GM21717 (cell line): ENCODE results near the gene KLC4.
"Not testable (repeated sequence)": the region's sequence is repeated elsewhere in the genome, so short reads cannot be mapped to it uniquely, and the experiment has no call there.

ENCODE experiments used
- ATAC-seq: cut with Tn5 transposase; IDR thresholded peaks from one replicate; pipeline ENCODE4 v1.9.1; 2021; ENCODE audit warnings: mild to moderate bottlenecking, moderate library complexity; ENCODE audit not compliant: unreplicated experiment

KLC4 gene

DNA sequence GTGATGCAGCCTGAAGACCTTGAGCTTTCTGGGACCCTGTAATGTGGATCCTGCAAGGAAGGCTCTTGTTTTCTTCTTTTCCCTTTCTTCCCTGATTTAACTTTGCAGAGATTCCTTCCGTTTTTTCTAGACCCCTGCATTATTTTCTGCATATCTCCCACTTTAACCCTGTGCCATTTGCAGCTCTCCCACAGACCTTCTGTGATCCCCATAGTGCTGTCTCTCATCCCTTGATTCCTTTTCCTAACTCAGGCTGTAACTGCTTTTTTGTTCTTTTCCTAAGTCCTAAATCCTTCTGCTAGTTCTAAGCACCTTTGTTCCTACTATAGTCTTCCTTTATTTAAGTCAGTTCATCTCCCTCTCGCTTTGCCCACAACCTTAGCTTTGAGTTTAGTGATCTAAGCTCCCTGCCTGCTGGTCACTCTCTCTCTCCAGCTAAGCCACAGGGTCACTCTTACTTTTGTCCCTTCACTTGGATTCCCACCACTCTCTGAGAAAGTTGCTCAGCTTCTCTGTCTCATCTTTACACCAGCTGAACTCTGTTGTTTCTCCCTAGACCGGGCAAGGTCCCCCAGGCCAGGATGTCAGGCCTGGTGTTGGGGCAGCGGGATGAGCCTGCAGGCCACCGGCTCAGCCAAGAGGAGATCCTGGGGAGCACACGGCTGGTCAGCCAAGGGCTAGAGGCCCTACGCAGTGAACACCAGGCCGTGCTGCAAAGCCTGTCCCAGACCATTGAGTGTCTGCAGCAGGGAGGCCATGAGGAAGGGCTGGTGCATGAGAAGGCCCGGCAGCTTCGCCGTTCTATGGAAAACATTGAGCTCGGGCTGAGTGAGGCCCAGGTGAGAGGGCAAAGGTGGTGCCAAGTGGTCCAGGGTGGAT lies 1.6 kb downstream of the KLC4 start:
- ATAC-seq, result no peak

DNA sequence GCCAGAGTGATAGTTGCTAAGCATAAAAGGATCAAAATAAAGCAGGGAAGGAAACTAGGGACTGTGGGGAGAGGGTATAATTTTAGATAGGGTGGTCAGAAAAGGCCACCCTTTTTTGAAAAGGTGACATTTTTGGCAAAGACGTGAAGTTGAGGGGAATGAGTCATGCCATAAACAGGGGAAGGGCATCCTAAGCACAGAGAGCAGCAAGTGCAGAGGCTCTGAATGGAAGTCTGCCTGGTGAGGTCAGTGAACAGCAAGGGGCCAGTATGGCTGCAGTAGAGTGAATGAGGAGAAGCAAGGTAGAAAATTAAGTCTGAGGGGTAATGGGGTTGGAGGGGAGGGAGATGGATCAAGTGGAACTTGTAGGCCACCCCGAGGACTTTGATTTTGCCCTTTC lies 2.4 kb downstream of the KLC4 start:
- ATAC-seq, result no peak

DNA sequence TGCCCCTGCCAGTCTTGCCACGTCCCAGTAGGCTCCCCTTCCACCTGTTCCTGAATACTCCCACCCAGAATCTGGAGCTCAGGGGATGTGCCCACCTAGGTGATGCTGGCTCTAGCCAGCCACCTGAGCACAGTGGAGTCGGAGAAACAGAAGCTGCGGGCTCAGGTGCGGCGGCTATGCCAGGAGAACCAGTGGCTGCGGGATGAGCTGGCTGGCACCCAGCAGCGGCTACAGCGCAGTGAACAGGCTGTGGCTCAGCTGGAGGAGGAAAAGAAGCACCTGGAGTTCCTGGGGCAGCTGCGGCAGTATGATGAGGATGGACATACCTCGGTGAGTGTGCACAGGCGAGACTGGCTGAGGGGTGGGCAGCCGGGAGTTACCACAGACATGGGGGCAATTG lies 3.4 kb downstream of the KLC4 start:
- no peak for ATAC-seq

DNA sequence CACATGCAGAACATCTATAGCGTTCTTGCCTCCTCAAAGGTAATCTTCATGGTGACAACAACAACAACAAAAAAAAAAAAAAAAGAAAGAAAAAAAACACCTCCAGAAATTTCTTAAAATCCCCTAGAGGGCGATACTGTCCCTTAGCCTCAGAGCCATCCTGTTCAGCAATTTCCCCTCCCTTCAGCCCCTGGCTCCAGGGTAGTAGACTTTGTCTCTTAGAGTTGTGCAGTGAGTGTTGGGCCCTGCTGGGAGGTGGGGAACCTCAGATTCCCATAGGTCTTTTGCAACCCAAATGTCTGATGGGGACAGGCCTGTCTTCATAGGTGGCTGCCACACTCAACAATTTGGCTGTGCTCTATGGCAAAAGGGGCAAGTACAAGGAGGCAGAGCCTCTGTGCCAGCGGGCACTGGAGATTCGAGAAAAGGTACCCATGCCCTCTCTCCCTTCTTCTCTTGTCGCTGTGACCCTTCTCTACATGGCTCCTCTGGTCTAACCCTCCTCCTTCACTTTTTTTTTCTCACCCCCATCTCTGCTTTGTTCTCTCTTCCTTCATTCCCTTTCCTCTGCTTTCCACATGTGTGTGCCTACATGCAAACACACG lies 10.7 kb downstream of the KLC4 start:
- no peak for ATAC-seq

DNA sequence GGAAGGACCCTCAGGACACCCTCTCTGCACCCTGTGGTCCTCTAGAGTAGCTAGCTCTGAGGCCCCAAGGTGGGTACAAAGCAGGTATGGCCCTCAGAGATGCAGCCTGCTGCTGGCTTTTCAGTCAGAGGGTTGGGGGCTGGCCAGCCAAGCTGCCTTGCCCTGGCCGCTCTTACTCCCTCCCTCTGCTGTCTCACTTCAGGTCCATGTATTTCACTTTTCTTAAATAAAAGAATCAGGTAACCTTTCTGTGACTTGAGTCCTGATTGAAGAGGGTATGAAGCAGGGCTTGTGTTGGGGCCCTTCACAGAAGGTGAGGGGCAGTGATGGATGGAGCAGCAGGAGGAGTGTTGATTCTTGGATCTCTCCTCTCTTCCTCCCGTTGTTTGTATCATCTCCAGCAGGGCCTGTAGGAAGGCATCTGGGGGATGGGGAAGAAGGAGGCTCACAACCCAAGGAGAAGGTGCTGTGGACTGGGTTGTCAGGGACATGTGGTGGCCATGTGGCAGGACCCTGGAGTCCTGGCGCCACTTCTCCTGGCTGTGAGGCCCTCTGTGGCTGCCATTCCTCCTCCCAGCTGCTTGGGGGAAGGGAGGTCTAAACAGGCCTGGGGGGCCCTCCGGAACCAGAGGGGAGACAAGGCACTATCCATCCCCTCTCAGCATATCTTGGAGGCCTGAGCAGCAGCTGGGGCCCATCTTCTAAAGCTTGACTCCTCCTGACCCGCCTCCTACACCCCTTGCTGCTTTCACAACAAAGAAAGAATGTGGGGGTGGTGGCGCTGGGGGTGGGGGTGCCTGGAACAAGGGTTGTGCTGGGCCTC lies 15.6 kb downstream of the KLC4 start:
- ATAC-seq, result no peak

DNA sequence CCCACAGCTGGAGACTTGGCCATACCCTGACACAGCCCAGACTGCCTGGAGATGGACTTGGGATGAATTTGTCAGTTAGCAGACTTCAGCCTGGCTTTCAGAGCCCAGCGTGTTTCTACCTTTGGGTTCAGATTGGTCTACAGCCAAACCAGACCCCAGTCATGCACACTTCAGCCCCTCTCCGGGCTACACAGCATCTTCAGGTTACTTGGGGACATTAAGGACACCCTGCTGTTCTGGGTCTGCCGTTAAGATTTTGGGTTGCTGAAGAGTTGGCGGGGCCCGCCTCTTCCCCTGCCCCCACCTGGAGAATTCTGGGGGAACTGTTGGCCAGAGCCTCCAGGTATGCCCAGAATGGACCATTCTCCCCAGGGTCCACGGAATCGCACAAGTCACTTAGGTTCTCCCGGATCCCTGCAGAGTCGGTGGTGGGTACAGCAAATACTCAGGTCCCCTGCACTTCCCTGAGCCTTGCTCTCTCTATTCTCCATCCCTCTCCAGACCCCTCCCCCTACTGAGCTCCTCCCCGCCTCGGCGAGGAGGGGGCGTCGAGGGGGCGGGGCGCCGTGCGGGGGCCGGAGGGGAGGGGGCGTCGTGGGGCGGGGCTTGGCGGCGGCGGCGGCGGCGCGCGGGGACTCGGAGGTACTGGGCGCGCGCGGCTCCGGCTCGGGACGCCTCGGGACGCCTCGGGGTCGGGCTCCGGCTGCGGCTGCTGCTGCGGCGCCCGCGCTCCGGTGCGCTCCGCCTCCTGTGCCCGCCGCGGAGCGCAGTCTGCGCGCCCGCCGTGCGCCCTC lies 16.4 kb downstream of the KLC4 start, which contains the start of gene PTK7:
Gene PTK7, plus strand, starts transcription at position 645 of the 794 bp plus-strand sequence. CDS start 175 bp downstream, outside the sequence.
- no peak for ATAC-seq

DNA sequence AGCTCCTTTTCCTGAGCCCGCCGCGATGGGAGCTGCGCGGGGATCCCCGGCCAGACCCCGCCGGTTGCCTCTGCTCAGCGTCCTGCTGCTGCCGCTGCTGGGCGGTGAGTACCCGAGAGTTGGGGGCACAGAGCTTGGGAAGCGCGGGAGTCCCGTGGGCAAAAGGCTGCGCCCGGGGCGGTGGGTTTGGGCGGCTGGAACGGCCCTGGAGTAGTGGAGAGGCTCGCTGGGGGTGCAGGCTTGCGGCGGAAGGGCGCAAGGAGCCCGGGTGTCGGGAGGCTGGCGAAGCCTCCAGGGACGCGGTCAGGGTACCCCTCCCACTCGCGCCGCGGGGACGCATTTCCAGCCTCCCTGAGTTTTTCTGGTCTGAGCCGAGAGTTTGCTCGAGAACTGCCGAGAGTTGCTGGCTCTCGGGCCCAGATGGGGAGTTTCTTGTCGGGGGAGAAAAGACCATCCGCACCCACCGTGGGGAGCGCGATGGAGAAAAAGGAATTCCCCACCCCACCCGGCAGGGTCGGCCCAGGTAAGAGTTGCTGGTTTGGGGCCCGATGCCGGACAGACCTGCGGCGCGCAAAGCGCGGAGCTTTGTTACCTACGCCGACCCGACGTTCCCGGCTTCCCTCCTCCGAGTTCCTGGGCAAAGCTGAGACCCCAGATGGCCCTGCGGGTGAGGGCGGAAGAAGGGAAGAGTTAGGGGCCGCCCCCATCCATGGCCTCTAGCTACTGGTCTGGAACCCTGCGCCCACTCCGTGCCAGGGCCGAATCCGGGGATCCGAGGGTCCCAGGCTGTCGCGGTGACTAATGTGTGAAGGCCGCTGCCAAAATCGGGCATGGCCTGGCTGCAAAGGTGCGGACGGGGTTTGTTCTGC lies 17.3 kb downstream of the KLC4 start:
- no peak for ATAC-seq

DNA sequence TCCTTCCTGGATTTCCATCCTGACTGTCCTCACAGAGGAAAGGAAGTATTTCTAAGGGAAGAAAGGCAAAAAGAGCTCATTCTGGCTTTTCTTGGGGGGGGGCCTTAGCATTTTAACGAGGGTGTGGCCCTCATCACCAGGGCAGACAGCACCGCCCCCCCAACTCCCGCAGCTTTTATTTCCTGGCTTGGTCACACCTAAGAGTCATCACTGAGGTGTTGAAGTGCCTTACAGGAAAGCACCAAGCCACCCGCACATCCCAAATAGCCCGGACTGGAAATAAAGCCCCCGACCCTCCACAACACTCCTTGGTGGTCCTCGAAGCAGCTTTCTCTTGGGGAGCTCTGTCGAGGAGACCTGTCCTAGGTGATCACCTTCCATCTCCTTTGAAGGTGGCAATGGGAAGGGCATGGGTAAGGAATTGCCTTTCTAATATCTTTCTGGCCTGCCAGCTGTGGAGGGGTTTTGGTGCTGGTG lies 17.9 kb downstream of the KLC4 start:
- ATAC-seq, result no peak

DNA sequence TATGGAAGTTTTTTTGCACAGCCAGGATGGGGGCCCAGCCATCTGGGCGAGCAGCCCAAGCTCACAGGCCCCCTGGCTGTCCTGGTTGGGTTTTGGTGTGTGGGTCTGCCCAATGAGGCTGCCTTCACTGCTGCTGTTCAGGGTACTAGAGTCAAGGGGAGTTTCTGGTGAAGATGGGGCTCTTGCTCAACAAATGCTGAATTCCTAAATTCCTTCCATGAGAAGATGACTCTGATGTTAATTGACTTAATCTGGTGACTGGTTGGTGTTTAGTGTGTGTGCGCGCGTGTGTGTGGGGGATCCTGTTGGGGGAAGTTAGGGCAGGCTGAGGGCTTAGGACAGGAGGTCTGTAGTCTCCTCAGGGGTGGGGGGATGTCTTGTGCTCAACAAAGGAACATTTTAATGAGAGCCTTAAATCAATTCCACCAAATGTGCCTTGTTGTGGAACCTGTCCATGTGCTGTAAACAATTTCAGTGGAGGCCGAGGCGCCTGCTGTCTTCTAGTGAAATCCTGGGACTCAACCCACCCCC lies 18.6 kb downstream of the KLC4 start:
- ATAC-seq, result no peak

DNA sequence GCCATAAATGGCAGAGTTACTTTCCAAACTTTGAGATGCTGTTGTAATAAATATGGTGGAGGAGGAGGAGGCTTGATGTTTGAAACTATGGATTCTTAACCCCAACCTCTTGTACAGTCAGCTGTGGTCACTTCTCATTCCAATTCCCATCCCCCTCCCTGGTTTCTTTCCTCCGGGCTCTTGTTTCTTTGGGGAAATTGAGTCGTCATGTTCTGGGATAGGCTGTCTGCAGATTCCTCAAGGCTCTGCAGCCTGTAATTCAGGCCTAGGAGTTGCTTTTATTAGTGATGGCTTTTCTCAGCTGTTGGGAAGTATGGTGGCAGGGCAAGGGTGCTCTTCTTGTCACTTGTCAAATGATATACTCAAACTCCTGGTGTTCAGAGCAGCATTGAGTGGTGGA lies 19.3 kb downstream of the KLC4 start:
- no peak for ATAC-seq

DNA sequence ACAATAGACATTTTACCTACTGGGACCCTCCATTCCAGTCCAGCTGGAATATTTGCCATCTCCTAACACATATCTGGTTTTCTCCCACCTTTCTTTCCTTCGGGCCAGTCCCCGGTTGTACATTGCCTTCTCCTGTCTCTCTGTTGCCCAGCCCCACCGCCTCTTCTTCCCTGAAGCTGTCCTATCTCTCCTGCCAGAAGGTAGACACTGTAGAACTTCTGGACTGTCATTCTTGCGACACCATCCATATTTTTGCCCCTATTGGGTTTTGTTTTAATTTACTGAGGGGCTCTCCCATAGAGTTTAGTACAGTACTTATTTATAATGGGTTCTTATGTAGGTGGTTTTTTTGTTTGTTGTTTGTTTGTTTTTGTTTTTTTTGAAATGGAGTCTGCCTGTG lies 21.6 kb downstream of the KLC4 start:
- no peak for ATAC-seq

DNA sequence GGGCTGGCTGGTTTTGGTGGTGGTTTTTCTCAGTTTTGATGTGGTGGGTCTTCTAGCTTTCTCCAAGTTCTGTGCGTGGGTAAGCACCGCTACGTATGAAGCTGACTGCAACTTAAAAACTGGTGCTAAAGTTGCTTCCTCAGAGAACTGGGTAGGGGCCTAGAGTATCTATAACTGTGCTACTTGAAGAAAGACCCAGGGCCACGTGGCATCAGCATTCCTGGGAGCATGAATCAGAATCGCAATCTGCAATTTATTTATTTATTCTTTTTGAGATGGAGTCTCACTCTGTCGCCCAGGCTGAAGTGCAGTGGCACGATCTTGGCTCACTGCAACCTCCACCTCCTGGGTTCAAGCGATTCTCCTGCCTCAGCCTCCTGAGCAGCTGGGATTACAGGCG lies 22.5 kb downstream of the KLC4 start:
- ATAC-seq, result not testable (repeated sequence)

DNA sequence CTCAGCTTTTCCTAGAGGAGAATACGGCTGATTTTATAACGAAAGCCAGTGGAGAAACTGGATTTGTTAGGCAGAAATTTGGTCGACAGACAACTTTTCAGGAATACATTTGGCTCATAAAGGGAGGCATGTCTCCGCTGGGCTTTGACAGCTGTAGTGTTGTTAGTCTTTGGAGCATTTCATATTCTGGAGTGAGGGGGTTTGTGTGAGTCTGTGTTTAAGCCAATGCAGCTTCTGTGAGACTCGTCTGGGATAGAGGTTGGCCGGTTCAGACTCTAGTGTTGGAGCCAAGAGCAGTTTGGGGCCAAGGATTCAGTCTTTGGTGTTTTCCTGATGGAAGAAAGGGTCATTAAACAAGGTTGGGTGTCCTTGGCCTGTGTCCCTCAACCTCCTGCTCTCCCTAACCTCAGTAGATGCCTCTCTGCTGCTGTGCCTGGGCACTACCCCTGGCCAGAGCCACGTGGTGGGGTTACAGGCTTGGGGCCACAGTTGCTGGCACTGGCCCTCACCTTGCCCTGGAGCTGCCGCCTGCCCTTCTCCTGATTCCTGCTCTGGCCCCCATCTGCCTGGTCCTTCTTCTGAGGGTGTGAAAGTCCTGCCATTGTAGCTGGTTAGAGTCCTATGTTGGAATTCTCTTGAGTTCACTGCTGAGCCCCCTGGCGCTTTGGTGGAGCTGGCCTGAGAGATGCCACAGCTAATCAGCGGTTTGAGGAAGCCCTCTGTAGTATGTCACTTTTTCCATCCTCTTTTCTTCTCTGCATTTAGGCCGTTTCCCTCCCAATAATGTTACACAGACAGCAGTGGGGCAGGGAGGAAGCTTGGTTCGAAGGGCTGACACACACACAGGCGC lies 23.6 kb downstream of the KLC4 start:
- no peak for ATAC-seq

DNA sequence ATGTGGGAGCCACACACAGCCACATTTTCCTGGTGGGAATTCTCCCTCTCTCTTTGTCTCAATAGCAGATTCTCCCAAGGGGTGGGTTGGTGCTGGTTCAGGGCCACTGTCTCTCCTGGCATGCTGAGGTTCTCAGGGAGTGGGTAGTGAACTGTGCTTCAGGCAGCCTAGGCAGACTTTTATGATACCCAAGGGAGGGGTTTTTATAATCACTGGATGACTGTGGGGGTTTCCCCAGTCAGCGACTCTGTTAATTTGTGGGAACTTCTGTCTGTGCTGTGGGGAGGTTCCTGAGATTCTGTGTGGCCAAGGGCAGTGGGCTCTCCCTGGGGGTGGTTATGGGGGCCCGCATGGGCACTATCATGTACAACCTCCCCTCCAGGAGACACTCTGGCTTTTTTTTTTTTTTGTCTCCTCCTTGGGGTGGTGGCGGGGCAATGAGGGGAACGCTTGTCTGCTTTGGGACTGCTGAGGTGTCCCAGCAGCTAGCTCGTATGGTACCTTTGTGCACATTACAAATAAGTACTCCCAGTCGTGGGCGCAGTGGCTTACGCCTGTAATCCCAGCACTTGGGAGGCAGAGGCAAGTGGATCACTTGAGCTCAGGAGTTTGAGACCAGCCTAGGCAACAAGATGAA lies 26.7 kb downstream of the KLC4 start:
- ATAC-seq, result no peak

DNA sequence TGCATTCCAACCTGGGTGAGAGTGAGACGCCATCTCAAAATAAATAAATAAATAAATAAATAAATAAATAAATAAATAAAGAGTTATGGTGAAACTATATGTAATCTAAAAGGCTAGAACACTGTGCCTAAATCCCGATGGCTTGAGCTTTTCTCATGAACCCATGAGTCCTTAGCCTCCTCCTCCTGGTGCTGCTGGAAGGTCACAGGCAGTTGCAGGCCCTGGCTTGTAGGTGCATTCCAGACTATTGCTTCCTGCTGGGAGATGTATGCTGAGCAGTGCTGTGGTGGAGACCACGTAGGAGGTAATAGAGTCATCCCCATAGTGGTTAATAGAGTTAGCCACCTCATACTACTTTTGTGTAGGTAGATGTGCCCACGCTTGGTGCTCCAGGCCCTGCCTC lies 29.2 kb downstream of the KLC4 start:
- ATAC-seq, result no peak

DNA sequence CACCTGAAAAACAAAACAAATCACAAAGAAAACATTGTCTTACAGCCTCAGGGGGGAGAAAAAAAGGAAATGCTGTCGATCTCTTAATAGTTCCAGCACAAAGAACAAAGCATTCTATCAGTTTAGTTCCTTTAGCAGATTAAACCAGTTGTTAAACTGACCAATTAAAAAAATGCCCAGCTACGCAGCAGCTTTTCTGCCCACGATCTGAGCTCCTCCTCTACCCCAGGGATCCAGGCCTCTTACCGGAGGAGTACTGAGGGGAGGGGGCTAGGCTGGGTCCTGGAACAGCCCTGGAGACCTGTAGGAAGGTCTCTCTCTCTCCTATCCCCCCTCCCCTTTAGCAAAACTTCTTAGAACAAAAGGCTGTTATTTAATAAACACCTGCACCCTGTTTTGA lies 30.0 kb downstream of the KLC4 start:
- no peak for ATAC-seq

DNA sequence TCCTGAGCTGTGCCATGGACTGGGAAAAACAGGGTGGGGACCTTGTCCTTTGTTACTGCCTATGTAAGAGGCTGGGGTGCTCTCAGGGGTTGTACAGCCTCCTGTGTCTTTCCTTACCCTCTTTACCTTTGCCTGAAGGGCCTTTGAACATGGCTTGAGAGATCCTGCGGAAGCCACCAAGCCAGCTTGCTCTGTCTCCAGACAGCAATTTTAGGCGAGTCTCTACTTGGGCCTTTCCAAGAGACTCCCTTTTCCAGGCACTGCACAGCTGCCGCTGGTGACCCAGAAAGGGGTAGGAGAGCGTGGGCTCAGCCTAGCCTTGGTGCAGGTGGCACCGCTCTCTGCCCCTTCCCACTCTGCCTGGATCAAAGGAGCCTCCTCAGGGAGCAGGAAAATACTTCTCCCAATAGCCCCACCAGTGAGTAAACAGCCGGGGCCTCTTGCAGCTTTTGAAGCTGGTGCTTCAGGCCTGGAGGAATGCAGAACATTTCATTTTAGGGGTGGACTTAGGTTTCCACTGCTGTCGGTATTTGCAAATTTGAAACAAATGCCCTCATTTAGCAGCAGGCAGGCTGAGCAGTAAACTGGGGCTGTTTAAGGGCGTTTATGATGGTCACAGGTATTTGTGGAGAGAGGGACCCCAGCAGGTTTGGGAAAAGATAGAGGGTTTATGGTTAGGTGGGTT lies 30.6 kb downstream of the KLC4 start:
- no peak for ATAC-seq
